MCF 10A (cell line): Measurements from ENCODE around the gene AHCYL2. TPM values are rescaled to one million over a fixed set of nuclear protein-coding genes. Genes with fewer than 3 reads are reported as not detected.

Source experiments
- BruUV-seq: library from RNA; stranded (reverse); fragments of 400-500 nt; replicated peaks from 2 replicates; lab custom pipeline; 2021; lab: Mats Ljungman, UMichigan
- CTCF ChIA-PET: fragments of 300-600 bp; sonication (Branson Sonifier 250); formaldehyde crosslinking; extraction: SDS; loops from one replicate; lab custom pipeline; 2021; ENCODE audit warnings: antibody characterized with exemption, inconsistent platforms; lab: Yijun Ruan, JAX
- POLR2A ChIA-PET: fragments of 300-600, 350-650 bp; sonication (Branson Sonifier 250); formaldehyde crosslinking; extraction: SDS; loops from one replicate; lab custom pipeline; 2020; ENCODE audit warnings: antibody characterized with exemption, inconsistent platforms; lab: Yijun Ruan, JAX
- DNase-seq: peaks from one replicate; pipeline ENCODE4 v3.0.0-alpha.2; 2018; ENCODE audit not compliant: unreplicated experiment
- H3K27ac Mint-ChIP-seq: one replicate; pipeline ENCODE4 v1.8.0; 2022; ENCODE audit warnings: mild to moderate bottlenecking, low read depth, mixed read lengths; ENCODE audit not compliant: unreplicated experiment
- H3K27me3 Mint-ChIP-seq: one replicate; pipeline ENCODE4 v1.8.0; 2022; ENCODE audit warnings: mixed read lengths; ENCODE audit not compliant: insufficient read depth, unreplicated experiment
- H3K36me3 Mint-ChIP-seq: one replicate; pipeline ENCODE4 v1.8.0; 2022; ENCODE audit warnings: mild to moderate bottlenecking, moderate library complexity, mixed read lengths; ENCODE audit not compliant: insufficient read depth, unreplicated experiment
- H3K4me1 Mint-ChIP-seq: one replicate; pipeline ENCODE4 v1.8.0; 2022; ENCODE audit warnings: mixed read lengths; ENCODE audit not compliant: insufficient read depth, unreplicated experiment
- H3K4me3 Mint-ChIP-seq: one replicate; pipeline ENCODE4 v1.8.0; 2022; ENCODE audit warnings: mild to moderate bottlenecking, moderate library complexity, mixed read lengths; ENCODE audit not compliant: unreplicated experiment
- H3K9me3 Mint-ChIP-seq: one replicate; pipeline ENCODE4 v1.8.0; 2022; ENCODE audit warnings: mixed read lengths; ENCODE audit not compliant: unreplicated experiment
- intact Hi-C: fragments of 100-400 bp; cut with micrococcal nuclease; formaldehyde crosslinking; loops from 2 replicates; pipeline ENCODE4 v1.14.1; 2022
- total RNA-seq: library from RNA; stranded (reverse); gene quantifications from 2 replicates; pipeline ENCODE4 v1.2.3, GENCODE V29; 2022
- TF ChIP-seq, protein P1 (sequence below): fragments of 200-600 bp; IDR thresholded peaks from one replicate; pipeline ENCODE4 v1.8.0; 2022; ENCODE audit warnings: antibody characterized with exemption, mild to moderate bottlenecking; ENCODE audit not compliant: unreplicated experiment

Gene AHCYL2
- total RNA-seq, 1 experiment from 2014 or later, result 12.8 TPM

DNA sequence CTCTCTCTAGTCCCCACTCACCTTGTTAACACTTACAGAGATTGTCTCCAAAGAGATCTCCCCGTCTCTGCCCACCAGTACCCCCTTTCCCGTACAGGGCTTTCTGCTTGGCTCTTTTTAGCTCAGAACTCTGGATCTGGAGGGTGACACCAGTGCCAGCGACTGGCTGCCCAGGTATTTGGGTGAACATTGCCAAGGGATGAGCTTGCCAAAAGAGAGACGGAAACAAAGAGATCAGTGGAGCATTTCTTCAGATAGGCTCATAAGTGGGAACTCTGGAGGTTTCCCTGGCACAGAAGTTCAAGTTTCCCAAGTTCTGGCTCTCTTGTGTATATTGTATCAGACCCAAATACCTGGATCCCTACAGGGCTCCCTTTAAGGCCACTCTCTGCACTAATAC is 239.4 kb downstream of the AHCYL2 start:
- Mint-ChIP-seq H3K36me3 (peaks cover 18% of the 10 kb centered on the region), H3K27ac (no peak overlapping the region), H3K4me1 (no peaks in the 10 kb centered on the region), H3K4me3 (no peak overlapping the region), H3K9me3 (no peaks in the 10 kb centered on the region), H3K27me3 (no peaks in the 10 kb centered on the region)
- intact Hi-C loops, result no loop called here
- BruUV-seq, result no TSS peak
- ChIA-PET POLR2A (no interaction called here), CTCF (interaction anchor here (0.6 to 11.7 kb wide), 6 partner anchors 17 to 246 kb away, joined by 4 to 179 read pairs (median 6); no protein-coding TSS in a partner anchor)
- DNase-seq, result no peak
- TF ChIP-seq, protein P1, sequence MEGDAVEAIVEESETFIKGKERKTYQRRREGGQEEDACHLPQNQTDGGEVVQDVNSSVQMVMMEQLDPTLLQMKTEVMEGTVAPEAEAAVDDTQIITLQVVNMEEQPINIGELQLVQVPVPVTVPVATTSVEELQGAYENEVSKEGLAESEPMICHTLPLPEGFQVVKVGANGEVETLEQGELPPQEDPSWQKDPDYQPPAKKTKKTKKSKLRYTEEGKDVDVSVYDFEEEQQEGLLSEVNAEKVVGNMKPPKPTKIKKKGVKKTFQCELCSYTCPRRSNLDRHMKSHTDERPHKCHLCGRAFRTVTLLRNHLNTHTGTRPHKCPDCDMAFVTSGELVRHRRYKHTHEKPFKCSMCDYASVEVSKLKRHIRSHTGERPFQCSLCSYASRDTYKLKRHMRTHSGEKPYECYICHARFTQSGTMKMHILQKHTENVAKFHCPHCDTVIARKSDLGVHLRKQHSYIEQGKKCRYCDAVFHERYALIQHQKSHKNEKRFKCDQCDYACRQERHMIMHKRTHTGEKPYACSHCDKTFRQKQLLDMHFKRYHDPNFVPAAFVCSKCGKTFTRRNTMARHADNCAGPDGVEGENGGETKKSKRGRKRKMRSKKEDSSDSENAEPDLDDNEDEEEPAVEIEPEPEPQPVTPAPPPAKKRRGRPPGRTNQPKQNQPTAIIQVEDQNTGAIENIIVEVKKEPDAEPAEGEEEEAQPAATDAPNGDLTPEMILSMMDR, result no peak

DNA sequence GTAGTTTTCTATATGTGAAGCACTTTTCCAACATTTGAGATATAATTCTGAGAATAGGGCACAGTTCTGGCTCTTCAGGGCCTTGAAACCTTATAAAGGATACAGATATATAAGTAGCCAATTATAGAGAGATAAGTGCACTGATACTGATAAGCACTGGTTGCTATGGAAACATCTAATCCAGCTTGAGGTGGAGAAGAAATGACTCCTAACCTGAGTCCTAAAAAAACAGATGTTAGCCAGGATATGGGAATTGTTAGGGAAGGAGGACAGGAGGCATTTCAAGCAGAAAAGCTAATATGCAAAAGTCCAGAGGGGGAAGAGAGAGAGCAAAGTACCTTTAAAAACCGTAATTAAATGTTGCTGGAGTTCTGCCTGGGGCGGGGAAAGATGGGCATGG is 240.2 kb downstream of the AHCYL2 start:
- H3K4me3 Mint-ChIP-seq, result no peak overlapping the region
- H3K9me3 Mint-ChIP-seq, result no peaks in the 10 kb centered on the region
- peaks cover 18% of the 10 kb centered on the region for H3K36me3 Mint-ChIP-seq
- intact Hi-C loops, result no loop called here
- ChIA-PET CTCF (interaction anchor here (0.6 to 11.7 kb wide), 7 partner anchors 16 to 247 kb away, joined by 4 to 179 read pairs (median 5); no protein-coding TSS in a partner anchor), POLR2A (interaction anchor here (0.6 kb wide), 1 partner anchor 918 kb away, joined by 3 read pairs; no protein-coding TSS in a partner anchor)
- H3K27ac Mint-ChIP-seq, result no peak overlapping the region
- DNase-seq, result no peak
- no peaks in the 10 kb centered on the region for H3K27me3 Mint-ChIP-seq
- H3K4me1 Mint-ChIP-seq, result no peaks in the 10 kb centered on the region
- TF ChIP-seq, protein P1, result no peak
- BruUV-seq, result no TSS peak

DNA sequence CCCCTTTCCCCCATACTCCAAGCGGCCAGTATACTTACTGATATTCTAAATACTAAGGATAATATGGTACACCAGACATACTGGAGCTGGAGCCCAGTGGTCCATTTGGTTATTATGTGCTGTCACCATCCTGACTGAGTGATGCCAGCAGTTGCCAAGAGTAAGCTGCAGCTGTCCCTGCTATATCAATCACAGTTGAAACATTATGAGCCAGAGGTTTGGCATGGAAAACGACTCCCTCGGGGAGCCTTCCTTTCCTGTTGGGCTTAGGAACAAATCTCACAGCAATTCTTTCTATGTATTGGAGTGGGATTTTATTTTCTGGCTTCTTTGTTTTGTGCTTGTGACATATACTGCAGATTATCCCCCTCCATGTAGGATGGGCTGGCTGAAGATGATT is 242.0 kb downstream of the AHCYL2 start:
- no peaks in the 10 kb centered on the region for H3K4me1 Mint-ChIP-seq
- CTCF ChIA-PET, result interaction anchor here (3.5 to 11.7 kb wide), 2 partner anchors 98 to 249 kb away, joined by 14 to 179 read pairs; no protein-coding TSS in a partner anchor

DNA sequence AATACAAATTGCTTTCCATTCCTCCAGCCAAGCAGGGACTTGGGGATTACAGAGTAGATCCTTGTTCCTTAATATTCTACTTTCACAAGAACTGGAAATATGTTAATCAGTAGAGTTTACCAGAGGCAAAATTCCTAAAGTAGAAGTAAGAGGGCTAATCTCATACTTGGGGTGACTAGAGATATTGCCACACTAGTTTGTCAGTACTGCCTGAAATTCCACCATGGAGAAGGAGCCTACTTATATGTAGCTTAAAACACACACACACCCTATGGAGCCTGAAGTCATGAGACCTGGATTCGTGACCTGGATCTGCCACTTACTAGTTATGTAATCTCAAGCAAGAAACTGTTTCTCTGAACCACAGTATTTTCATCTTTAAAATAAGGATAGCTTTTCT is 243.3 kb downstream of the AHCYL2 start:
- Mint-ChIP-seq H3K9me3 (no peaks in the 10 kb centered on the region), H3K4me3 (no peak overlapping the region), H3K4me1 (no peaks in the 10 kb centered on the region), H3K36me3 (peaks cover 23% of the 10 kb centered on the region), H3K27me3 (no peaks in the 10 kb centered on the region), H3K27ac (no peak overlapping the region)
- TF ChIP-seq, protein P1, result no peak
- no TSS peak for BruUV-seq
- POLR2A ChIA-PET, result interaction anchor here (1.2 to 1.6 kb wide), 4 partner anchors 29 to 244 kb away, joined by 3 to 6 read pairs (median 3); partner anchors contain the start of genes AHCYL2 and STRIP2
- no peak for DNase-seq
- CTCF ChIA-PET, result interaction anchor here (0.6 to 11.7 kb wide), 6 partner anchors 92 to 250 kb away, joined by 3 to 179 read pairs (median 4); no protein-coding TSS in a partner anchor
- intact Hi-C loops, result no loop called here

More for the DNA sequence above, 242.0 kb downstream of the AHCYL2 start:
- H3K27me3 Mint-ChIP-seq, result no peaks in the 10 kb centered on the region
- peaks cover 23% of the 10 kb centered on the region for H3K36me3 Mint-ChIP-seq
- POLR2A ChIA-PET, result no interaction called here
- intact Hi-C loops, result no loop called here
- H3K27ac Mint-ChIP-seq, result no peak overlapping the region
- no peak overlapping the region for H3K4me3 Mint-ChIP-seq
- TF ChIP-seq, protein P1, result no peak
- no peak for DNase-seq
- no peaks in the 10 kb centered on the region for H3K9me3 Mint-ChIP-seq
- no TSS peak for BruUV-seq
